OCI-M2 (cell line): ENCODE data around the gene LAMA2.

Experiments used
- DNase-seq: peaks from one replicate; lab custom pipeline; 2025; ENCODE audit not compliant: unreplicated experiment; lab: John Stamatoyannopoulos, UW

Gene LAMA2

DNA sequence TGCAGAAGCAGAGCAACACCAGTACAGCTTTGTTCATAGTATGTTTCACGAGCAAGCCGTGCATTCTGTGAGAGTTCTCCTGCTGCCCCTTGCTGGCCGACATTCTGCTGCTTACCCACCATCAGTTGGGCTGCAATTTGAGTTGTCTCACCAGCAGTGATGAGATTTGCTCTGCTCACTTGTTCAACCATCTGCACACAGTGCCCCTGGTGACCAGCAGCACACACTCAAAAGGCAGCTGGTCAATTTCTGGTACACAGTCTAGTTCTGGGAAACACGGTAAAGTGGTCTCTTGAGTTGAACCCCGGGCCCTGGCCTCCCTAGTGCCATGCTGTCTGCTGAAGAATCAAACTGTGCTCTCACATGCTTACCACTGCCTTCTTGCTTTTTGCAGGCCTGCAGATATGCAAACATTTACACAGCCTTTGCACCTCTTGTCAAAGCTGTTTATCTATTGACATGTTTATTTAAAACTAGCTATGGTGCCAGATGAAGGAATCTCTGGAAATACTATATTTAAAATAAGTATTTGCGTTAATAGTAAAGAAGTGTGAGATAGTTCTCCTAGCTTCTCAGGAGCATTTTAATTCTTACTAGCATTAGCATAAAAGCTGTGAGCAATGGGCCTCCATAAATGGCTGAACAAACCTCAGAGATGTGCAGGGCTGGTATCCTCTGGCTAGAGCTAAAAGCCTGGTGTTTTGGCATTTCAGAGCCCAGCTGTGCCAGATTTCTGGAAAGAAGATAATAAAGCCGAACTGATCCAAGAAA is 592.7 kb downstream of the LAMA2 start:
- no peak for DNase-seq

DNA sequence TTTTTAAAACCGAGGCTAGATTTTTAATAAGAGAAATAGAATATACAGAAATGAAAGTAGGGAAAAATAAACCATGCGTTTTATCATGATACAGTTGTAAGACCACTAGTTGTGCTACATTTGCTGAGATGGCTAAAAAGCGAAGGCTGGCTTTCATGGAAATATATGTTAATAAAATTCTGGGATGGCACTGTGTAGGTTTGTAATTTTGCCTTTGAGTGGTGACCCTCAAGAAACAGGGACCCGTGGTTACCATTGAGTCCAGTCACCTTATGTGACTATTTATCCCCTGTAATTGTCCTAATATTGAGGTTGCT is 593.3 kb downstream of the LAMA2 start:
- DNase-seq, result no peak

DNA sequence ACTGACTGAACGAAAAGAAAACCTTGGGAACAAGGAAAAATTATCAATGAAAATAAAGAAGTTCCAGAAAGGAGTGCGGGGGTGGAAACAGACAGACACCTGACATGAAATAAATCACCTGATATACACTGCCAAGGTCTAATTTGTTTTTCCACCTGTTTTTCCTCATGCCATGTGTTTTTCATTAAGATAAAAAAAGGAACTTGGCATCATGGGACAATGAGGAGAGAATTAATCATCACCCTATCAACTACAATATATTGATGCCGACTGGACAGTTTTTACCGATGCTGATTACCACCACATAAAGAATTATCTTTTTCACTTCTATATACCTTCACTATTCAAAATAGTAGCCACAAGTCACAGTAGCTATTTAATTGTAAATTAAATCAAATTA is 593.9 kb downstream of the LAMA2 start:
- DNase-seq, result no peak

DNA sequence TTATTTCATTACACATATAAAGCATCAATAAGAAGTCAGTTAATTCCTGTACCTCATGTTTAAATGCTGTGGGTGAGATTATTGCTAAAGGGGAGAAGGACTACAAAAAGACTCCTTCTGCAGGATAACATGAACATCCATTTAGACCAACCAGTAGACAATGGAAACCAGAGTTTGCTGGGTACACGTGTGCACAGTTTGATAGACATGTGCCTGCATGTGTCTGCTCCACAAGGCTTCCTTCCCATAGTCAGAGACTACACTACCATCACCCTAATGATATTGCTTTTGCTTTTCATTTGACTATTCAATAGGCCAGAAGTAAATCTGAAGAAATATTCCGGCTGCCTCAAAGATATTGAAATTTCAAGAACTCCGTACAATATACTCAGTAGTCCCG is 595.4 kb downstream of the LAMA2 start:
- DNase-seq, result no peak

DNA sequence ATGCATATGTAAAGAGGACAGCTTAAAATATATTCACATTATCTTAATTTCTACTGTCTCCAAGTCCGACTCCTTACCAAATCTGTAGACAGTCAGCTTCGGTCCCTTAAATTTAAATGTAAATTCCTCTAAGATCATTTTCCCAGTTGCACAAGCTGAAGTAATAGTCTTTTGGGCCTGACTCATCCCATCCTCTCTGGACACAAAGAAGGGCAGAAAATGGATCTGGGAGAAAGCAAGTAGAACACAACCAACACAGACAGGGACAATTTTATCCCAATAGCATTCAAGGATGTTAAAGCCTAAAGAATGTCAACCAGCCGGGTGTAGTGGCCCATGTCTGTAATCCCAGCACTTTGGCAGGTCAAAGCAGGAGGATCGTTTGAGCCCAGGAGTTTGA is 598.8 kb downstream of the LAMA2 start:
- no peak for DNase-seq

DNA sequence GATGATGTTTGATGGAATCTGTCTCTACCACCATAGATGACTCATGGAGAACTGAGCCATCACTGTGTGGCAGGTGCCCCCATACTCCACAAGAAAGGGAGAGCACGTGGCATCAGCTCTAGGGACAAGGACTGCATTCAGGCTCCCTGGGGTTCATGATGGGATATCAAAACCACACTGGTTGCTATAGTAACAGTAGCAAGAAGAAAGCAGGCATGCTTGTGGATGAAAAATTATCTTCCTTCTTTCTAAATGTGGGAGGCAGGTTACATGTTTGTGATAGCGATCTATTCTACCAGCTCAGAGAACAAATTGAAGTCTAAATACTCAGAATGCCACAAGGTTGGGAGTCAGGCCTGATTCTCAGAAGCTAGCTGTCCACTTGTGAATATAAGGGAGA is 602.8 kb downstream of the LAMA2 start:
- no peak for DNase-seq

DNA sequence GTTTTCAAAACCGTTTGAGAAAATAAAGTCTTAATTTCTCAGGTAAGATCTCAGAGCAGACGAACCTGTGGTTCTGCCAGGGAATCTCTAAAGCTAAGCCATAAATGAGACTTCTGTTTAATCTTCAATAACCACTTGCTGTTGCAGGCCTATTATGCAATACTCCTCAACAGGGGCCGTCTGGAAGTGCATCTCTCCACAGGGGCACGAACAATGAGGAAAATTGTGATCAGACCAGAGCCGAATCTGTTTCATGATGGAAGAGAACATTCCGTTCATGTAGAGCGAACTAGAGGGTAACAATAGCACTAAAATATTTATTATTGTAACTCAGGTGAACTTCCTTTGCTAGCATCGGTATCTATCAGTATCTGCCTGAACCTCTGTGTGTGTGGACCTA is 603.4 kb downstream of the LAMA2 start:
- DNase-seq, result no peak

DNA sequence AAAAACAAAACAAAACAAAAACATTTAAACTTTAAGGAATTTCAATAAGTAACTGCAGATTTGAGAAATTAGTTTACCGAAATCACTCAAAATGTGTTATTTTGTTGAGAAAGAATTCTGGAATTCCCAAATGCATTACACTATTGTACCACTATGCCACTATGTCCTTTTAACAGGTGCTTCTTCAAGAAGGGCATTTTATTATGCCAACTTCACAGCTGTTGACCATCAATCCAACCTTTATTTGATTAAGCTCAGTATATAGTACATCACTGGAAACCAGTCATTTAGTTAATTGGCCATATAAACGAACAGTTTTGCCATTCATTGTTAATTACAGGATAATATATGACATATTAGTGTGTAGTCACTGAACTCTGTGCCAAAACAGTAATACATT is 605.4 kb downstream of the LAMA2 start:
- DNase-seq, result no peak

DNA sequence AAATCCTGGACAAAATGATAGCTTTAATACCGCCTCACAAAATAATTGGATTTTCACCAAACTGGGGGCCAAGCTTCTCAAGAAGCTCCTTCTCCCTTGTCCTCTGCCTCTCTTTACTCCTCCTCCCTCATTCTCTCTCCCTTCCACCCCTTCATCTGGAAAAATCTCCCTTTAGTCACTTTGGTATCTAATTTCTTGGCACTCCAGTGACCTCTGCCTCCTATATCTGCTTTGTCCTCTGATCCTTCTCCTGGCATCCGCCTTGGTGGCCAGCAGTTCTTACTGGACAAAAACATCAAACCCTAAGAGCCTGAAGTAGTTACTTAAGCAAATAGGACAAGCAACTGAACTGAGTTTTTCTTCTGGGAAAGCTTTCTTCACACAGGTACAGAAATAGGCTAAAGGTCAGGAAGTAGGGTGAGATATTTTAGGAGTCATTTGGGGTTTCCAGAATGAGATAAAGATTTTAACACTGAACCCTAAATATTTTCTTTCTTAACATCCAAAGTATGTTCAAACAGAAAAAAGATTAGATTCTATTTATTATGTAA is 606.4 kb downstream of the LAMA2 start:
- DNase-seq, result no peak

DNA sequence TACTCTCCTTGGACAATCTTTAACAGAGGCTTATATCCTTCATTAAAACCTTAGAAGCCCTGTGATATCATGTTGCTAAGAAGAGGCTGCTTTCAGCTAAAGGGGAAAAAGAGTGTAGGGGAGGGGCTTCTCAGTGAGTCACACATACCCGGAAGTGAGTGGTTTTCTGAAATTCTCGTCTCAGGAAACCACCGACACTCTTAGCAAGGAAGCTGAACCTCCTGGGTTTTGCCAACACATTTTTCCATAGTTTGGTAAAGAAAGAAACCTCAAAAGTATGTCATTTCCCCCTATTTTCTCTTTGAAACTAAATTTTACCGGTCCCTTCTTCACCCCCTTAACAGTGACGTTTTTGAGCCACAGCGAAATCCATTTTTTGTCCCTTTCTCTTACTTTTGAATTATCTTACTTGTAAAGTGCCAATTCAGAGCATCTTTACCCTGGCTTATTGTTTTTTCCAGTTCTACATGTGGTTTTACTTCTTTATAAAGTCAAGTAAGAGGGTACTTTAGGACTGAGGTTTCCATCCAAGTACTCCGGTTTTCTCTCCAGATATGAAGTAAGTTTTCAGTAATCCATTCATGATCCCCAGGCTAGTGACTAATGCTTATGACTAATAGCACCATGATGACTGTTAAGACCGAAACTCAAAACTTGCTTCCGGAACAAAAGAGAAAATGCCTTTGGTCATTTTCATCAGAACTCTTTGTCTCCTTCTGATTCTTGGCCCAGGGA is 607.8 kb downstream of the LAMA2 start:
- no peak for DNase-seq

DNA sequence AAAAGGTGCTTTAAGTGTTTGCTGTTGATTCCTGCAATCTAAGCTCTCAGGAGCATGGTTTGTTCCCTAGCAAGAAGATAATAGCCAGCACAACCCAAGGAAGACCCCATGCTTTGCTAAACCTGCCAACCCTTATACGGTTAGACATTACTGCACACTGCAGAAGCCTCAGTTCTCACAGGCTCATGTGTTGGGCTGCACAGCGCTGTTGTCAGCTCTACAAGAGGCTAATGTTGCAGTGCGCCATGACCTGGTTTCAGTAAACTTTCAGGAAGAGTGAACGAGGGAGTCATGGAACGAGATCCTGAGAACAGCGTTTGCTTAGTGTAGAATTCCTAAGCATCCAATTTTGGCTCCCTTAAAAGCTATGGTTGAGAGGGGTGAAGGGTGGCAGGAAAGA is 608.5 kb downstream of the LAMA2 start:
- no peak for DNase-seq

DNA sequence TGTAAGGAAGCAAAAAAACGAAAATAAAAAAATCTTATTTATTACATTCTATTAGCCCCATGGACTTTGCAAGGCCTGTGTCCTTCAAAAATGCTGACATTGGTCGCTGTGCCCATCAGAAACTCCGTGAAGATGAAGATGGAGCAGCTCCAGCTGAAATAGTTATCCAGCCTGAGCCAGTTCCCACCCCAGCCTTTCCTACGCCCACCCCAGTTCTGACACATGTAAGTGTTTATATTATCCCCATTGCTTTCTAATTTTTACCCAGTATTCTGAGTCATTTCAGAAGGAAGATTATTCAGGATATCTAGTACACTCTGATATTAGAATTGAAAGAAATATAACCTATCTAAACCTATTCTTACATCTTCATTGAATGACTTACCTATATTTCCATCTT is 609.3 kb downstream of the LAMA2 start:
- DNase-seq, result no peak

DNA sequence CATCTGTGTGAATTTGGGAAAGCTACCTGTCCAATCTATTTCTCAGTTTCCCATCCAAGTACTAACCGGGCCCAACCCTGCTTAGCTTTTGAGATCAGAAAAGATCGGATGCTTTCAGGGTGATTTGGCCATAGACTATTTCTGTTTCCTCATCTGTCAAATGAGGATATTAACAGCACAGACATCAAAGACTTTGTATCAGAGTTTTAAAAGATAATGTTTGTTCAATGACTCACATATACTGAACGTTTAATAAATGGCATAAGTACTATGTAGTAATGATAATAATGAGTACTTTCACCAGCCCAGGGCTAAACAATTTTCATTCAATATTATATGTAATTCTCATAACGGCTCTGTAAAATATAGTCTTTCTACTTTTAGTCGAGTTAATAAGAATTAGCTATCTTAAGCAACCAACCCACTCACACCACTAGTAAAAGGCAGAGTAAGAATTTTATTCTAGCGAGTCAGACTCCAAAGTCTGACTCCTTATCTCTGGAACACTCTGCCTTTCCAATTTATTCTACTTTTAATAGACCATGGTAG is 610.5 kb downstream of the LAMA2 start:
- DNase-seq, result no peak

DNA sequence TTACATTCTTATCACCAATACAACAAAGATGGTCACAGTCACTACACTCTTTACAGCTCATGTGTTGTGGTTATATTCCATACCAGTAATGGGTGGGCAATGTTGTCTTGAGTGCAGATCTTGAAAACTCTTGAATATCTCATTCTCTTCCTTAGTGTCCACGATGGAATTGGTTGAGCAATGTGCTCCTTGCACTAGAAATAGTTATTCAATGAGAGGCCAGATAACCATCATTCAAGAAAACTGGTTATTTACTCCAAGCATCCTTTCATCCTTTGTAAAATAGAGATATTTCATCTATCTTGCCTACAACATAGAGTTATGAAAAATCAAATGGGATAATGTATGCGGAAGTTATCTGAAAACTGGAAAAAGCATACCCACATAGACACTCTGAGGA is 611.2 kb downstream of the LAMA2 start:
- no peak for DNase-seq

DNA sequence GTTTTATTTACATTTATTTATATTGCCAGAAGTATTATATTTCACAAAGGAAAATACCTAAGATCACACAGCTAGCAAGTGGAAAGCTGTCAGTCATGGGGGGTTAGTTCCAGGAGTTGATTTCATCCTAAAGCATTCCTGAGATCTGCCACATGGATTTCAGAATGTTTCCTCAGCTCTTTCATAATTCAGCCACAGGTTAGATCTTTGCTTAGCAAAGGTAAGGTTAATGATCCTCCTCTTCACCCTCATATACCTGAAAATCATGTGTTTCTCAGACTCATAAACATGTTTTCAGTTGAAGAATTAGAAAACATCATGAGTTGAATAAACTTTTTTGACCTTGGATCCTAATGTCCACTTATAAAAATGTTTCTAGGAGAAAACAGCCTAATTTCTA is 611.6 kb downstream of the LAMA2 start:
- DNase-seq, result no peak

DNA sequence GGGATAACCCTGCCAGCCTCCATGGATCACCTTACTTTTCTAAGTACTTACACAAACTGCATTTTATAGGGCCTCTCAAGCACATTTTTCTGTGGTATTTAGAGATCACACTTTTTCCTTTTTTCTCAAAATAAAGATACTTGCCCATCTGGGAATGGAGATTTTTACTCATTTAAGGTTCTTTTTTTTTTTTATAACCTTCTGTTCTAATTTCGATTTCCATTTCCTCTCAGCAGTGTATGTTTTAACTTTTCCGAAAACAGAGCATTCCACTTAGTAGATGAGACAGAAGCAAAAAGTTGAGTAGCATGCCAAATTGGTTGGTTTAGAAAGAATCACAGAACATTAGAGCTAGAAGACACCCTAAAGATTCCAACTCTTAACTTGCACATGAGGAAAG is 612.7 kb downstream of the LAMA2 start:
- DNase-seq, result no peak

DNA sequence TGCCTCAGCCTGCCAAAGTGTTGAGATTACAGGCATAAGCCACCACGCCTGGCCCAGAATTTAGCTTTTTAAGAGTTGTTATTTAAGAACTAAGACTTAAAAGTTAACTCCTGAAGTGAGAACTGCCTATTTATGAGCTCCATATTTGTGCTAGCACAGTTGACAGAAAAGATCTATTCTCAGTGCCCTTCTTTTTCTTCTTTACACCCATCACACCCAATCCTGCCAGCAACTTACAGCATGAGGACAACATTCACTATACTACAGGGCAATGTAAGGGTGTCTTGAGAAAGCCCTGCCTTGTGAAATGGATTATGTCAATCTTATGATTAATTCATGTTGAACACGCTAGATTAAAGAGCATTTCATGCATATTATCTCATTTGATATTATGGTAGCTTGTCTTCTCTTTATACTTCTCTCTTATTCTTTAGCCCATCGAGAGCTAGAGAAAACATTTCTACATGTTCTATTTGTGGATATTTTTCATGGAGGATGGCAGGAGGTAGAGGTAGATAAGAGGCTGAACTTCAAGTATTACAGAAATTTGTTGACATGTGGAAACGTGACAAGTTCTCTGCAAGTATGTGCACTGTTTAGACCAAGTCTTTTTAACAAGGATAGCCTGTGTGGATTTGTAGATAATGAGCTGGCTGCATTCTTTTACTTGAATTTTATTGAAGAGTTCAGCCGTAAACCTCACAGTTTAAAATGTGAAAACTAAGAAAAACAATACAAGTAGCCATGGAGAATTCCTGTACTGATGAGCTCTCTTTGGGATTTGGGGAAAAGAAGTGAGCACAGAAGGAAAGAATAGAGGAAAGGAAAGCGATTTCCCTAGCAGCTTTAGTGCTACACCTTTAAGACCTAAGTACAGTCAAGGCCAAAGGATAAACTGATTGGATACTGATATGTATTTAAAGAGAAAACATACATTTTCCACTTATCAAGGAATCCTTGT is 614.8 kb downstream of the LAMA2 start:
- no peak for DNase-seq

DNA sequence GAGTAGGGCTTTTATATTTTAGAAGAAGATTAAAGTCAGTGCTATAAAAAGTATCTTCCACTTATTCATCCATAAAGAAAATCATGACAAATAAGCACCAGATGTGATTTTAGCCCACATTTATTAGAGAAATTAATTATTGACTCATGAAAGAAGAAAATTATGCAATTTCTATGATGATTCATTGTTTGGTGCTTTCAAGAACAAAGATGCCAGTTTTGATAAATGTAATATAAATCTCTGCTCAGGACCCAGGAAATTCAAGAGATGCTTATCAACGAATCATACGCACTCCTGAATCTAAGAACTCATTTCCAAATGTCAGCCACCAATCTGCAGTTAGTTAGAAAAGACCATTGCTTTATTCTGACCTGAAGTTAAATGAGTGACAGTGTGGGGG is 615.6 kb downstream of the LAMA2 start:
- no peak for DNase-seq

DNA sequence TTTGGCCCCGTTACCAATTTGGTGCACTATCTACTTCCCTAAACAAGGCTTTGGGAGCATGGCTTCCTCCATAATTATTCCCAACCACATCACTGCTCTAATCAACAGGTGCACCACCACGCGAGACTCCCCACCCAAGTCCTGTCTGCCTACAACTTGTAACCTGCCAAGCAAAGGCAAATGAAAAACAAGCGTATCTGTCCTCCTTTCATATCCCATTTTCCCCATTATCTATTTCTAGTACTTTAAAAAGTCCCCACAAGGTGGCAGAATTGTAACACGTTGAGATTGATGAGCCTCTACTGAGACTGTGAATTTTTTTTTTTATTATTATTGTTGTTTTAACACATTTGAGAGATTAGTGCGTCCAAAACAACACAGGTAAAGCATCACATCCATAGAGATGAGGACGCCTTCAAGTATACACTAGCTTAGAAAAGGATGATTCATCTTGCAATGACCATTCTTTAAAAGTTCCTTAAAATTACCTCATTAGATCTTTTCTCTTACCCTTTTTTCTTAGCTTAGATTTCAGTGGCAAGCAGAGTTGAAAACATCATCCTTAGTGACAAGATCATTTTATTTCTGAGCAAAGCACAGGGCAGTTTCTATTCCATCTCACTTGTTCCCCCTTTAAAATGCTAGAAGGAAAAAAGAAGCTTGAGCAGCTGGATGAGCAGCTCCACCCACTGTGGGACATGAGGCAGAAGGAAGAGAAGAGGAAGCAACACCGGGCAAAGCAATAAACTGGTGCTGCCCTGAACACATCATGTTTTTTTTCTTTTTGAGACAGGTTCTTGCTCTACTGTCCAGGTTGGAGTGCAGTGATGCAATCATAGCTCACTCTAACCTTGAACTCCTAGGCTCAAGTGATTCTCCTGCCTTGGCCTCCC is 616.3 kb downstream of the LAMA2 start:
- DNase-seq, result no peak

DNA sequence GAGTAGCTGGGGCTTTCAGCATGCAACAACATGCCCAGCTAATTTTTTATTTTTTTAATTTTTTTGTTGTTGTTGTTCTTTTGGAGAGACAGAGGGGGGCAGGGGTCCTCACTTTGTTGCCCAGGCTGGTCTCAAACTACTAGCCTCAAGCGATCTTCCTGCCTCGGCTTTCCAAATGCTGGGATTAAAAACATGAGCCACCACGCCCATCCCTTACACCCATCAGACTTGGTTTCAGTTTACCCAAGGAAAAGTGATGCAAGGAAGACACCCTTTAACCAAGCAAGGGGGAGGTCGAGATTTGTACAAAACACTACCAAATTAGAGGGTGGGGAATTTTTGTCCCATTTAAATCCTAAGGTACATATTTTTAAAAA is 616.9 kb downstream of the LAMA2 start:
- DNase-seq, result no peak
